HEK293 (cell line): ENCODE data around the gene OR5A1.

Experiments
- CTCF ChIA-PET: fragments of 350-600 bp; formaldehyde crosslinking; extraction: SDS; loops from one replicate; lab custom pipeline; 2021; ENCODE audit warnings: antibody characterized with exemption; lab: Yijun Ruan, JAX
- POLR2A ChIA-PET: fragments of 300-600 bp; formaldehyde crosslinking; extraction: SDS; loops from one replicate; lab custom pipeline; 2020; ENCODE audit warnings: antibody characterized with exemption, inconsistent platforms; lab: Yijun Ruan, JAX
- H3K27ac ChIP-seq: fragments of 200-500 bp; sonication (Bioruptor generic); 2 replicates; pipeline ENCODE4 v1.5.1; 2014; ENCODE audit warnings: low read depth, low read length, control low read depth, inconsistent platforms; ENCODE audit errors: extremely low read depth
- H3K36me3 ChIP-seq, 2 experiments: fragments of 200-500 bp in 1 of 2; sonication (Bioruptor generic) in 1 of 2; 1 replicate in 1 of 2; 2 replicates in 1 of 2; pipeline ENCODE4 v1.5.1; 2014 to 2017; ENCODE audit warnings: inconsistent platforms in 2 of 2, low read length in 2 of 2; ENCODE audit not compliant: control insufficient read depth in 2 of 2, insufficient read depth in 1 of 2
- H3K4me1 ChIP-seq: fragments of 200-500 bp; sonication (Bioruptor generic); 2 replicates; pipeline ENCODE4 v1.5.1; 2014; ENCODE audit warnings: mild to moderate bottlenecking, low read length, inconsistent platforms; ENCODE audit not compliant: control insufficient read depth, insufficient read depth
- H3K4me3 ChIP-seq: 2 replicates; pipeline ENCODE4 v1.5.1; 2011; ENCODE audit warnings: low read depth, mild to moderate bottlenecking, control low read depth, low read length, moderate library complexity
- H3K9me3 ChIP-seq: fragments of 200-500 bp; sonication (Bioruptor generic); 2 replicates; pipeline ENCODE4 v1.5.1; 2014; ENCODE audit warnings: low read depth, low read length, inconsistent platforms; ENCODE audit not compliant: control insufficient read depth, insufficient read depth
- HOXC10 ChIP-seq: sonication (generic); formaldehyde crosslinking; IDR thresholded peaks from 2 replicates; pipeline ENCODE4 v1.8.1; 2023; ENCODE audit warnings: mild to moderate bottlenecking, missing genetic modification reagents
- HOXD13 ChIP-seq: sonication (generic); formaldehyde crosslinking; IDR thresholded peaks from 2 replicates; pipeline ENCODE4 v1.8.0; 2022; ENCODE audit warnings: missing genetic modification reagents, borderline replicate concordance
- SP3 ChIP-seq: fragments of 450-650 bp; formaldehyde crosslinking; IDR thresholded peaks from 2 replicates; pipeline ENCODE4 v1.5.1; 2016; ENCODE audit warnings: missing biosample characterization, missing genetic modification characterization
- YY2 ChIP-seq: fragments of 450-650 bp; formaldehyde crosslinking; IDR thresholded peaks from 2 replicates; pipeline ENCODE4 v1.5.1; 2016; ENCODE audit warnings: missing biosample characterization, missing genetic modification characterization
- ZBTB1 ChIP-seq: fragments of 450-650 bp; formaldehyde crosslinking; IDR thresholded peaks from 2 replicates; pipeline ENCODE4 v1.5.1; 2016; ENCODE audit warnings: missing biosample characterization, missing genetic modification characterization
- ZBTB17 ChIP-seq: fragments of 450-650 bp; formaldehyde crosslinking; IDR thresholded peaks from 2 replicates; pipeline ENCODE4 v1.5.1; 2016; ENCODE audit warnings: missing biosample characterization, missing genetic modification characterization
- ZBTB48 ChIP-seq: fragments of 450-650 bp; formaldehyde crosslinking; IDR thresholded peaks from 2 replicates; pipeline ENCODE4 v1.5.1; 2016; ENCODE audit warnings: missing biosample characterization, missing genetic modification characterization
- ZFP41 ChIP-seq: fragments of 450-650 bp; formaldehyde crosslinking; IDR thresholded peaks from 2 replicates; pipeline ENCODE4 v1.5.1; 2016; ENCODE audit warnings: missing biosample characterization, missing genetic modification characterization, borderline replicate concordance
- ZNF114 ChIP-seq: fragments of 450-650 bp; formaldehyde crosslinking; IDR thresholded peaks from 2 replicates; pipeline ENCODE4 v1.5.0; 2017; ENCODE audit warnings: missing biosample characterization, missing genetic modification characterization
- ZNF18 ChIP-seq: fragments of 450-650 bp; formaldehyde crosslinking; IDR thresholded peaks from 2 replicates; pipeline ENCODE4 v1.5.1; 2016; ENCODE audit warnings: missing biosample characterization, missing genetic modification characterization
- ZNF2 ChIP-seq: fragments of 450-650 bp; formaldehyde crosslinking; IDR thresholded peaks from 2 replicates; pipeline ENCODE4 v1.5.1; 2016; ENCODE audit warnings: missing biosample characterization, missing genetic modification characterization
- ZNF239 ChIP-seq: fragments of 450-650 bp; formaldehyde crosslinking; IDR thresholded peaks from 2 replicates; pipeline ENCODE4 v1.5.1; 2016; ENCODE audit warnings: missing biosample characterization, missing genetic modification characterization
- ZNF248 ChIP-seq: fragments of 450-650 bp; formaldehyde crosslinking; IDR thresholded peaks from 2 replicates; pipeline ENCODE4 v1.5.1; 2017; ENCODE audit warnings: missing biosample characterization, missing genetic modification characterization
- ZNF280C ChIP-seq: fragments of 450-650 bp; formaldehyde crosslinking; IDR thresholded peaks from 2 replicates; pipeline ENCODE4 v1.5.1; 2016; ENCODE audit warnings: missing biosample characterization, missing genetic modification characterization
- ZNF280D ChIP-seq: fragments of 450-650 bp; formaldehyde crosslinking; IDR thresholded peaks from 2 replicates; pipeline ENCODE4 v1.5.1; 2016; ENCODE audit warnings: missing biosample characterization, missing genetic modification characterization
- ZNF473 ChIP-seq: fragments of 450-650 bp; formaldehyde crosslinking; IDR thresholded peaks from 2 replicates; pipeline ENCODE4 v1.5.1; 2017; ENCODE audit warnings: missing biosample characterization, missing genetic modification characterization
- ZNF513 ChIP-seq: fragments of 450-650 bp; IDR thresholded peaks from 2 replicates; pipeline ENCODE4 v1.5.1; 2018; ENCODE audit warnings: missing biosample characterization, missing genetic modification characterization
- ZNF518A ChIP-seq: fragments of 450-650 bp; formaldehyde crosslinking; conservative IDR thresholded peaks from 2 replicates; pipeline ENCODE4 v1.5.1; 2016; ENCODE audit warnings: low read depth, missing biosample characterization, missing genetic modification characterization
- ZNF596 ChIP-seq: fragments of 450-650 bp; IDR thresholded peaks from 2 replicates; pipeline ENCODE4 v1.5.0; 2018; ENCODE audit warnings: missing biosample characterization, mild to moderate bottlenecking, missing genetic modification characterization, moderate library complexity
- ZNF624 ChIP-seq: fragments of 450-650 bp; formaldehyde crosslinking; IDR thresholded peaks from 2 replicates; pipeline ENCODE4 v1.5.1; 2017; ENCODE audit warnings: missing biosample characterization, missing genetic modification characterization
- ZNF701 ChIP-seq: fragments of 450-650 bp; formaldehyde crosslinking; IDR thresholded peaks from 2 replicates; pipeline ENCODE4 v1.5.1; 2016; ENCODE audit warnings: missing biosample characterization, missing genetic modification characterization
- ZNF747 ChIP-seq: fragments of 450-650 bp; formaldehyde crosslinking; IDR thresholded peaks from 2 replicates; pipeline ENCODE4 v1.5.1; 2016; ENCODE audit warnings: missing biosample characterization, missing genetic modification characterization

The OR5A1 gene

GRCh38 chr11:59417023-59417422 is 19.2 kb upstream of the OR5A1 start (continued):
- TF ChIP-seq ZNF280C (tag by site-specific recombination) (no peak), ZNF747 (tag by site-specific recombination) (no peak), ZNF114 (no peak), ZNF513 (tag by site-specific recombination) (no peak), ZBTB48 (no peak), HOXD13 (CRISPR knock-in tag) (no peak), HOXC10 (CRISPR knock-in tag) (no peak), ZBTB1 (tag by site-specific recombination) (no peak)

- no peaks in the 10 kb centered on the region for H3K9me3 ChIP-seq
- H3K36me3 ChIP-seq = no peaks in the 10 kb centered on the region
- ChIA-PET CTCF (no interaction called here), POLR2A (no interaction called here)
- TF ChIP-seq ZNF596 (tag by site-specific recombination) = no peak
- no peak for TF ChIP-seq ZNF248 (tag by site-specific recombination)
- TF ChIP-seq ZNF239 (tag by site-specific recombination) = no peak
- no peak for TF ChIP-seq ZNF473 (tag by site-specific recombination)
- TF ChIP-seq ZNF2 (tag by site-specific recombination) = no peak
- no peak for TF ChIP-seq SP3 (tag by site-specific recombination)
- no peak for TF ChIP-seq ZFP41
- TF ChIP-seq ZNF18 (tag by site-specific recombination) = no peak
- TF ChIP-seq ZBTB17 (tag by site-specific recombination) = no peak
- no peak for TF ChIP-seq ZNF624 (tag by site-specific recombination)
- TF ChIP-seq ZNF701 (tag by site-specific recombination) = no peak
- TF ChIP-seq ZNF280D (tag by site-specific recombination) = no peak
- TF ChIP-seq ZNF518A = no peak
- no peak for TF ChIP-seq YY2
- TF ChIP-seq HOXC10 (CRISPR knock-in tag) = no peak
- TF ChIP-seq ZBTB48 = no peak
- no peaks in the 10 kb centered on the region for H3K4me1 ChIP-seq
- H3K4me3 ChIP-seq = no peak overlapping the region
- H3K27ac ChIP-seq = no peak overlapping the region
These were observed 18.1 kb upstream of the OR5A1 start for GRCh38 chr11:59418156-59418555.
